Peyer's patch (tissue), 4 donors: ENCODE results near the gene RFTN1.

ENCODE experiments used
- POLR2A ChIP-seq, 2 donors: fragments of 450-650 bp; IDR thresholded peaks; one replicate each; pipeline ENCODE4 v1.5.1; 2017; ENCODE audit warnings: antibody characterized with exemption in 2 of 2, mild to moderate bottlenecking in 2 of 2, moderate library complexity in 2 of 2
- TF ChIP-seq, protein P1 (sequence below), 6 experiments: fragments of 450-650 bp in 4 of 6; fragments of 200-600 bp in 2 of 6; sonication (generic) in 1 of 6; IDR thresholded peaks; one replicate each; pipeline ENCODE4 v1.5.1; 2017 to 2019; ENCODE audit warnings: antibody characterized with exemption in 6 of 6, mild to moderate bottlenecking in 3 of 6, moderate library complexity in 1 of 6

DNA sequence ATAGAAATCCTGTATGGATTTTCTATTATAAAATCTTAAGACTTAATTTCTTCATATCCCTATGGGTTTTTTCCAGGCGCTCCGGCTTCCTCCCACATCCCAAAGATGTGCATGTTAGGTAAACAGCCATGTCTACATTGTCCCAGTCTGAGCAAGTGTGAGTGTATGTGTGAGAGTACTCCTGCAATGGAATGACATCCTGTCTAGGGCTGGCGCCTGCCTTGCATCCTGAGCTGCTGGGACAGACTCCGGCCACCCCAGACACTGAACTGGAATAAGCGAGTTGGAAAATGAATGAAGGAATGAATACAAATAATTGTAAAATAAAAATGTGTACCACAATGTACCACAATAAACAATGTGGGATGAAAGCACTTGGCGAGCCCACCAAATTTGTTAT lies 69.2 kb downstream of the RFTN1 start:
- TF ChIP-seq, protein P1, sequence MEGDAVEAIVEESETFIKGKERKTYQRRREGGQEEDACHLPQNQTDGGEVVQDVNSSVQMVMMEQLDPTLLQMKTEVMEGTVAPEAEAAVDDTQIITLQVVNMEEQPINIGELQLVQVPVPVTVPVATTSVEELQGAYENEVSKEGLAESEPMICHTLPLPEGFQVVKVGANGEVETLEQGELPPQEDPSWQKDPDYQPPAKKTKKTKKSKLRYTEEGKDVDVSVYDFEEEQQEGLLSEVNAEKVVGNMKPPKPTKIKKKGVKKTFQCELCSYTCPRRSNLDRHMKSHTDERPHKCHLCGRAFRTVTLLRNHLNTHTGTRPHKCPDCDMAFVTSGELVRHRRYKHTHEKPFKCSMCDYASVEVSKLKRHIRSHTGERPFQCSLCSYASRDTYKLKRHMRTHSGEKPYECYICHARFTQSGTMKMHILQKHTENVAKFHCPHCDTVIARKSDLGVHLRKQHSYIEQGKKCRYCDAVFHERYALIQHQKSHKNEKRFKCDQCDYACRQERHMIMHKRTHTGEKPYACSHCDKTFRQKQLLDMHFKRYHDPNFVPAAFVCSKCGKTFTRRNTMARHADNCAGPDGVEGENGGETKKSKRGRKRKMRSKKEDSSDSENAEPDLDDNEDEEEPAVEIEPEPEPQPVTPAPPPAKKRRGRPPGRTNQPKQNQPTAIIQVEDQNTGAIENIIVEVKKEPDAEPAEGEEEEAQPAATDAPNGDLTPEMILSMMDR (IDR thresholded peaks at IDR 0.05): no peak
- TF ChIP-seq POLR2A (IDR thresholded peaks at IDR 0.05): no peak
